Measurements from ENCODE around the gene NEURL4. TPM values are rescaled to one million over a fixed set of nuclear protein-coding genes. Genes with fewer than 3 reads are reported as not detected.

The NEURL4 gene
- total RNA-seq, 2 donors from 2014 or later = 15.7 to 36.0 TPM

DNA sequence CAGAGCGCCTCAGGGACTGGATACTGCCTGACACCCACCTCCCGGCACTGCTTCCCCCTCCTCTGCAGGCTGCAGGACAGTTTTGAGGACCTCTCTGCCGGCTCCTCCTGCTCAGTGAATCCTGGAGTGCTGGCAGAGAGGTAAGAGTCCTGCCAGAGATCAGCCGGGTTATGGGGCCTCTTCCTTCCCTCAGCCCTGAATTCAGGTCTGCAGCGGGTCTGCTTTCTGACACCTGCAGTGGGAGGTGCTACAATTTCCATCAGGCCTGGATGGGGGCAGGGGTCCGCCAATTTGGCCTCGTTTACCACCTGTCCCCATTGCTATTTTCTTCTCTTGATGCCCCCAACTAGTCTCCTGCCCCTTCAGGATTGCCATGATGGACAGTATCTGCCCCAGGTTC is 3.0 kb upstream of the NEURL4 start:
- 51% methylated on average over 7 of the region's 7 CpGs for WGBS
- peaks cover 6% of the 10 kb centered on the region for H3K4me1 ChIP-seq (replicated peaks)
- no peaks in the 10 kb centered on the region for H3K36me3 ChIP-seq
- H3K4me3 ChIP-seq = no peak overlapping the region
- no peak overlapping the region for H3K27ac ChIP-seq
- DNase-seq (ENCODE audit: low spot score) = no peak
- no peaks in the 10 kb centered on the region for H3K9me3 ChIP-seq
- TF ChIP-seq POLR2A (IDR thresholded peaks at IDR 0.05) (no peak), POLR2AphosphoS5 (IDR thresholded peaks at IDR 0.05) (no peak), CTCF (IDR thresholded peaks at IDR 0.05) (no peak)
- no peaks in the 10 kb centered on the region for H3K27me3 ChIP-seq (replicated peaks; ENCODE audit: insufficient read depth)
- intact Hi-C loops (cut with DNase I) = no loop called here

- 58% methylated on average over 10 of the region's 13 CpGs for WGBS
- no peaks in the 10 kb centered on the region for H3K9me3 ChIP-seq
- H3K27me3 ChIP-seq (replicated peaks; ENCODE audit: insufficient read depth) = no peaks in the 10 kb centered on the region
- no peaks in the 10 kb centered on the region for H3K36me3 ChIP-seq
- TF ChIP-seq CTCF (IDR thresholded peaks at IDR 0.05) = no peak
- no peak for TF ChIP-seq POLR2AphosphoS5 (IDR thresholded peaks at IDR 0.05)
- no peak for TF ChIP-seq POLR2A (IDR thresholded peaks at IDR 0.05)
- no peak for DNase-seq (ENCODE audit: low spot score)
- H3K27ac ChIP-seq = peak overlapping the region; percentile 82 to 84
- H3K4me1 ChIP-seq (replicated peaks) = peaks cover 6% of the 10 kb centered on the region
- peak overlapping the region; percentile 72 to 87 for H3K4me3 ChIP-seq
- intact Hi-C loops (cut with DNase I) = no loop called here
Observed at GRCh38 chr17:7330638-7331015, 1.5 kb upstream of the NEURL4 start.

DNA sequence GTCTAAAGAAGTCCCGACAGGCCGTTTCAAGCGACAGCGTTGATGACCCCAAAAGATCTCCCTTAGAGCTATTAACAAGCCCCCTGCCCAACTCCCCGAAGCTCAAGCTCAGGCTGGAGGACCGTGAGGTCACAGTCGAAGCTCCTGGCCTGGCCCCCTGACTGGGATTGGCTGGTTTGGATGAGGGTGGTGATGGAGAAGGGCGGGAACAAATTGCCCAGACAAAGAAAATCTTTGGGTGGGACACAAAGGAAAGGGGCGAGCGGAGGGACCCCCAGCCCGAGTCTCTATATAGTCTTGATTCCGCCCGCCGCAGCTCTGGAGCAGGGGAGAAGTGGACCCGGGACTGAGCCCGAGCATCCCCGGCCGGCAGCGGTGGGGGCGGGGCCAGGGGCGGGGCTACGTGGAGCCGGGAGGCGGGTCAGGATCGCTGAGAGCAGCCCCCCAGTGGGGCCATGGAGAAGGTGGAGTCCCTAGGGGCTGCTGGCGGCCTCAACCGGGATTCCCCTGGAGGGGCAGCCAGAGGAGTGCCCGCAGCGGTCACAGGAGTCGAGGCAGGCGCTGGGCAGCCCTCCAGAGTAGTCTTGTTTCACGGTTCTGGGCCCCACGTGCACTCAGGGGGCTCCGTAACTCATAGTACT is 982 bp upstream of the NEURL4 start:
- H3K36me3 ChIP-seq = no peaks in the 10 kb centered on the region
- under 1% methylated on average over 28 of the region's 34 CpGs for WGBS
- H3K27ac ChIP-seq = peak overlapping the region; percentile 82 to 84
- H3K9me3 ChIP-seq = no peaks in the 10 kb centered on the region
- no peaks in the 10 kb centered on the region for H3K27me3 ChIP-seq (replicated peaks; ENCODE audit: insufficient read depth)
- intact Hi-C loops (cut with DNase I) = no loop called here
- H3K4me3 ChIP-seq = peak overlapping the region; percentile 72 to 87
- H3K4me1 ChIP-seq (replicated peaks) = peaks cover 6% of the 10 kb centered on the region
- TF ChIP-seq POLR2A (IDR thresholded peaks at IDR 0.05) = no peak
- TF ChIP-seq POLR2AphosphoS5 (IDR thresholded peaks at IDR 0.05) = no peak
- TF ChIP-seq CTCF (IDR thresholded peaks at IDR 0.05) = no peak
- DNase-seq (ENCODE audit: low spot score) = peak; percentile 69

- H3K9me3 ChIP-seq = no peaks in the 10 kb centered on the region
- H3K4me1 ChIP-seq (replicated peaks) = peaks cover 6% of the 10 kb centered on the region
- H3K36me3 ChIP-seq = no peaks in the 10 kb centered on the region
- peak overlapping the region; percentile 72 to 87 for H3K4me3 ChIP-seq
- peak; percentile 96 for DNase-seq (ENCODE audit: low spot score)
- H3K27ac ChIP-seq = peak overlapping the region; percentile 82 to 84
- TF ChIP-seq POLR2A (IDR thresholded peaks at IDR 0.05) (peak; percentile 60), CTCF (IDR thresholded peaks at IDR 0.05) (peak in 2 of 4 experiments; percentile 16 to 25), POLR2AphosphoS5 (IDR thresholded peaks at IDR 0.05) (peak; percentile 96)
- intact Hi-C loops (cut with DNase I) = no loop called here
- under 1% methylated on average over 43 of the region's 43 CpGs for WGBS
- no peaks in the 10 kb centered on the region for H3K27me3 ChIP-seq (replicated peaks; ENCODE audit: insufficient read depth)
Observed at GRCh38 chr17:7329374-7329996, 350 bp upstream of the NEURL4 start.

- H3K27ac ChIP-seq = no peak overlapping the region
Observed at GRCh38 chr17:7328009-7328408, 1.1 kb downstream of the NEURL4 start.

More at GRCh38 chr17:7328009-7328408, 1.1 kb downstream of the NEURL4 start:
- H3K4me1 ChIP-seq (replicated peaks) = peaks cover 6% of the 10 kb centered on the region
- no peaks in the 10 kb centered on the region for H3K27me3 ChIP-seq (replicated peaks; ENCODE audit: insufficient read depth)
- H3K36me3 ChIP-seq = no peaks in the 10 kb centered on the region
- intact Hi-C loops (cut with DNase I) = no loop called here
- no peak for DNase-seq (ENCODE audit: low spot score)
- no peak for TF ChIP-seq POLR2A (IDR thresholded peaks at IDR 0.05)
- no peak for TF ChIP-seq POLR2AphosphoS5 (IDR thresholded peaks at IDR 0.05)
- peak overlapping the region in 1 of 2 donors; percentile 87 for H3K4me3 ChIP-seq
- WGBS = 58% methylated on average over 1 of the region's 1 CpG
- H3K9me3 ChIP-seq = no peaks in the 10 kb centered on the region

All from prostate gland (tissue), 2 donors.